ENCODE measurements around the gene LATS2. TPM values are rescaled to one million over a fixed set of nuclear protein-coding genes. Genes with fewer than 3 reads are reported as not detected.

Gene LATS2
- total and polyA plus RNA-seq, 12 donors, result 9.7 to 46.1 (median 25.2) TPM

- no peak for DNase-seq
- Histone ChIP-seq H3K4me1 (no peaks in the 10 kb centered on the region), H3K4me3 (no peak overlapping the region), H3K27ac (no peak overlapping the region), H3K27me3 (no peaks in the 10 kb centered on the region), H3K9me3 (no peaks in the 10 kb centered on the region), H3K36me3 (peaks cover 8 to 100% (median 70%) of the 10 kb centered on the region in 9 donors)
- 90 to 95% methylated on average over 11 of the region's 11 CpGs for WGBS, 2 donors
- intact Hi-C loops (cut with DNase I), result loop anchor here in 1 of 10 donors (10.0 kb wide), 1 partner anchor 71 kb away; no protein-coding TSS in a partner anchor
- TF ChIP-seq CTCF (IDR thresholded peaks at IDR 0.05), result no peak
- ATAC-seq, result no peak
These were observed 78.0 kb downstream of the LATS2 start for GRCh38 chr13:20983386-20983785.

GRCh38 chr13:20981370-20982095, 79.9 kb downstream of the LATS2 start:
- no peak for TF ChIP-seq CTCF (IDR thresholded peaks at IDR 0.05)
- 80 to 85% methylated on average over 18 of the region's 18 CpGs for WGBS, 2 donors
- peak in 7 of 8 donors; percentile 46 to 83 (median 54) for ATAC-seq
- no peak overlapping the region for H3K4me3 ChIP-seq
- H3K4me1 ChIP-seq, result no peaks in the 10 kb centered on the region
- peaks cover 0 to 100% (median 65%) of the 10 kb centered on the region in 9 donors for H3K36me3 ChIP-seq
- H3K9me3 ChIP-seq, result no peaks in the 10 kb centered on the region
- intact Hi-C loops (cut with DNase I), result loop anchor here in 1 of 10 donors (10.0 kb wide), 1 partner anchor 73 kb away; no protein-coding TSS in a partner anchor
- no peaks in the 10 kb centered on the region for H3K27me3 ChIP-seq
- DNase-seq, result no peak
- peak overlapping the region in 2 of 10 donors; percentile 9 to 31 for H3K27ac ChIP-seq

- Histone ChIP-seq H3K27ac (no peak overlapping the region), H3K36me3 (peaks cover 0 to 100% (median 70%) of the 10 kb centered on the region in 9 donors)
These were observed 80.5 kb downstream of the LATS2 start for GRCh38 chr13:20980899-20981298.

GRCh38 chr13:20980430-20980829, 81.0 kb downstream of the LATS2 start:
- Histone ChIP-seq H3K27ac (no peak overlapping the region), H3K36me3 (peaks cover 0 to 100% (median 72%) of the 10 kb centered on the region in 9 donors), H3K4me3 (no peak overlapping the region), H3K4me1 (no peaks in the 10 kb centered on the region), H3K9me3 (no peaks in the 10 kb centered on the region), H3K27me3 (no peaks in the 10 kb centered on the region)
- intact Hi-C loops (cut with DNase I), result loop anchor here in 1 of 10 donors (10.0 kb wide), 1 partner anchor 74 kb away; no protein-coding TSS in a partner anchor
- DNase-seq, result no peak
- no peak for TF ChIP-seq CTCF (IDR thresholded peaks at IDR 0.05)
- 56 to 61% methylated on average over 5 of the region's 5 CpGs for WGBS, 2 donors
- peak in 2 of 8 donors; percentile 16 to 22 for ATAC-seq

More at GRCh38 chr13:20980899-20981298, 80.5 kb downstream of the LATS2 start:
- ATAC-seq (peak in 1 of 8 donors; percentile 7), DNase-seq (no peak)
- Histone ChIP-seq H3K9me3 (no peaks in the 10 kb centered on the region), H3K4me1 (no peaks in the 10 kb centered on the region), H3K27me3 (no peaks in the 10 kb centered on the region), H3K4me3 (no peak overlapping the region)
- 93 to 94% methylated on average over 4 of the region's 4 CpGs for WGBS, 2 donors
- TF ChIP-seq CTCF (IDR thresholded peaks at IDR 0.05), result no peak
- intact Hi-C loops (cut with DNase I), result loop anchor here in 1 of 10 donors (10.0 kb wide), 1 partner anchor 74 kb away; no protein-coding TSS in a partner anchor
